B cell (primary cell): ENCODE measurements around the gene FRMD4B.

Source experiments
- EZH2 ChIP-seq: IDR thresholded peaks from 2 replicates; pipeline ENCODE4 v1.6.1; 2012; ENCODE audit warnings: borderline replicate concordance, low read depth, mild to moderate bottlenecking, moderate library complexity, low read length; ENCODE audit not compliant: insufficient read depth, poor library complexity, severe bottlenecking
- TF ChIP-seq, protein P1 (sequence below): fragments of 200-600 bp; IDR thresholded peaks from one replicate; pipeline ENCODE4 v1.8.0; 2022; ENCODE audit warnings: antibody characterized with exemption, mild to moderate bottlenecking

- TF ChIP-seq, protein P1, sequence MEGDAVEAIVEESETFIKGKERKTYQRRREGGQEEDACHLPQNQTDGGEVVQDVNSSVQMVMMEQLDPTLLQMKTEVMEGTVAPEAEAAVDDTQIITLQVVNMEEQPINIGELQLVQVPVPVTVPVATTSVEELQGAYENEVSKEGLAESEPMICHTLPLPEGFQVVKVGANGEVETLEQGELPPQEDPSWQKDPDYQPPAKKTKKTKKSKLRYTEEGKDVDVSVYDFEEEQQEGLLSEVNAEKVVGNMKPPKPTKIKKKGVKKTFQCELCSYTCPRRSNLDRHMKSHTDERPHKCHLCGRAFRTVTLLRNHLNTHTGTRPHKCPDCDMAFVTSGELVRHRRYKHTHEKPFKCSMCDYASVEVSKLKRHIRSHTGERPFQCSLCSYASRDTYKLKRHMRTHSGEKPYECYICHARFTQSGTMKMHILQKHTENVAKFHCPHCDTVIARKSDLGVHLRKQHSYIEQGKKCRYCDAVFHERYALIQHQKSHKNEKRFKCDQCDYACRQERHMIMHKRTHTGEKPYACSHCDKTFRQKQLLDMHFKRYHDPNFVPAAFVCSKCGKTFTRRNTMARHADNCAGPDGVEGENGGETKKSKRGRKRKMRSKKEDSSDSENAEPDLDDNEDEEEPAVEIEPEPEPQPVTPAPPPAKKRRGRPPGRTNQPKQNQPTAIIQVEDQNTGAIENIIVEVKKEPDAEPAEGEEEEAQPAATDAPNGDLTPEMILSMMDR = no peak
- no peak for TF ChIP-seq EZH2
Observed at GRCh38 chr3:69231929-69232440, 153.9 kb downstream of the FRMD4B start.
